Measurements from ENCODE around the gene GSG1L. TPM values are rescaled to one million over a fixed set of nuclear protein-coding genes. Genes with fewer than 3 reads are reported as not detected.

GSG1L gene
- polyA plus RNA-seq, 2 donors = 0.12 to 0.19 TPM

DNA sequence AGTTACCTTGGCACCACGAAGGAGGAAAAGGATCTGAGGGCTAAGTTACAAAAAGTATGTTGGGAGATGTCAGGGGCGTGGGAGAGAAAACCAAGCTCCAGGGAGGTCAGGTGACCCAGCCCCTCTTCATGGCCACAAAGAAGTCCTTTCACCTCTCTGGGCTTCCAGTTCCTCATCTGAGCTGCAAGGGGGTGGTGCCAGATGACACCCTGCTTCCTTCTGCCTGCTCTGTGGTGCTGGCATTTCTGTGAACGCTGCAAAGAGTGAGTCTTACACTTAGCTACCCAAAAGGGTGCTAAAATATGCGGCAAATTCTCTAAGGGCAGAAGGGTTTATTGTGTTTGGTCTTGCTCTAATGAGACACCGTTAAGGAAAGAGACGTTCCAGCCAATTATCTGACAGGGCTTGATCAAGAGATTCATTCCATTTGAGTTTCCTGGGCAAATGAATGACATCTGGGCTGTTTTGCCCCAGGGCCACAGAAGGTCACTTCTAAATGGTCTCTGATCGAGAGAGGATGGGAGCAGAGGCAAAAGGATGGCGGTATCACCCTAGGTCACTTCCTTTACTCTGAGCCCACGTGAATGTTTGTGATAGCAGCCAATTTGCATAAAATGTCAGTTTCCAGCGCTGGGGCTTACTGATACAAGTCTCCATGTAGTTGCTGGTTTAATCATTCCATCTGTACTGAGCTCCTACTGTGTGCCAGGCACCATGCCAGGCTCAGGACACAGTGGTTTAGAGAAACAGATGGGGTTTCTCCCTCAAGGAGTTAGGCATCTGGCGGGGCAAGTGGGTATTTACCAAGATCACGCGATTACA lies 303.3 kb downstream of the GSG1L start:
- Histone ChIP-seq H3K4me1 (ENCODE audit: control insufficient read depth in 2 of 2, insufficient read depth in 2 of 2, low read length in 1 of 2) (peaks cover 2 to 5% of the 10 kb centered on the region in 2 donors), H3K36me3 (ENCODE audit: control insufficient read depth in 2 of 2, insufficient read depth in 2 of 2, low read length in 1 of 2) (peaks cover 3 to 19% of the 10 kb centered on the region in 2 donors), H3K27me3 (ENCODE audit: control insufficient read depth in 1 of 2, insufficient read depth in 2 of 2, low read length in 2 of 2) (no peaks in the 10 kb centered on the region), H3K9me3 (ENCODE audit: control insufficient read depth in 2 of 2, insufficient read depth in 1 of 2, low read depth in 1 of 2, low read length in 1 of 2) (no peaks in the 10 kb centered on the region), H3K27ac (ENCODE audit: low read depth in 2 of 2, low read length in 1 of 2) (peak overlapping the region in 1 of 2 donors; percentile 89), H3K4me3 (ENCODE audit: low read depth in 1 of 2, low read length in 2 of 2) (no peak overlapping the region)
- 78 to 81% methylated on average over 13 of the region's 13 CpGs for WGBS, 2 donors

DNA sequence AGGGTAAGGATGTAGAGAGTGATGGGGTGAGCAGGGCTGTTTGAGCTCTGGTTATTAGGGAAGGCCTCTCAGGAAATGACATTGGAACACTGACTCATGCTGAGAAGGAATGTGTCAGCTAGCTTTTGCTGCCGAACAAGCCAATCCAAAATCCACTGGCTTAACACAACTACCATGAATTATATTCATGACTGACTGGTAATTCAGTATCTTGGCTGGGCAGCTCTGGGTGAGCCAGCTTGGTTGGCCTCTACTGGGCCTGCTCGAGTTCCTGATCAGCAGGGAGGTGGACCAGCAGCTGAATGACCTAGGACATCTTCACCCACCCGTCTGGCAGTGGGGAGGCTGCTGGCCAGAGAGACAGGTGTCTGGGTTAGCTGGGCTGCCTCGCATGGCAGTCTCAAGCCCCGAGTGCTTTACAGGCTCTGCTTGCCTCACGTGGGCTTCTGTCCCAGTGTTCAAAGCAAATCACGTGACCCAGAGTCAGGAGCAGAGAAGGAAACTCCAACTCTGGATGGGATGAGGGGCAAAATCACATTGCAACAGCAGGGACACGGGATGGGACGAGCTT lies 304.1 kb downstream of the GSG1L start:
- Histone ChIP-seq H3K4me3 (ENCODE audit: low read depth in 1 of 2, low read length in 2 of 2) (no peak overlapping the region), H3K27ac (ENCODE audit: low read depth in 2 of 2, low read length in 1 of 2) (peak overlapping the region; percentile 44 to 89), H3K36me3 (ENCODE audit: control insufficient read depth in 2 of 2, insufficient read depth in 2 of 2, low read length in 1 of 2) (peaks cover 3 to 21% of the 10 kb centered on the region in 2 donors), H3K4me1 (ENCODE audit: control insufficient read depth in 2 of 2, insufficient read depth in 2 of 2, low read length in 1 of 2) (peaks cover 2 to 5% of the 10 kb centered on the region in 2 donors), H3K27me3 (ENCODE audit: control insufficient read depth in 1 of 2, insufficient read depth in 2 of 2, low read length in 2 of 2) (no peaks in the 10 kb centered on the region), H3K9me3 (ENCODE audit: control insufficient read depth in 2 of 2, insufficient read depth in 1 of 2, low read depth in 1 of 2, low read length in 1 of 2) (no peaks in the 10 kb centered on the region)
- WGBS, 2 donors = 83 to 84% methylated on average over 9 of the region's 9 CpGs

DNA sequence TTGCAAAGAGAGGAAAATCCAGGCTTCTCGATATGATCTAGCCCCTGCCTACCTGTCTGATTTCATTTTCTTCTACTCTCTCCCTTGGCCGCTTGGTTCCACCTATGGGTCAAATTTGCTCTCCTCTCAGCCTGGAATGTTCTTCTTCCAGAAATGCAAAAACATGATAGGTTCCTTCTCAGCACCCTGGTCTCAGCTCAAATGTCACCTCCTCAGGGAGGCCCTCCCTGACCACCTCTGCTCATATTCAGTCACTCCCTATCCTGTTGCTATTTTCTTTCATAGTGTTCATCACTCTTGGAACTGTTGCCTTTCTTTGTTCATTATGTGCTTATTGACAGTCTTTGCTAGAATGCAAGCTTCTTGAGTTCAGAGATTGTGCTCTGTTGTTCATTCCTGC lies 305.0 kb downstream of the GSG1L start:
- Histone ChIP-seq H3K36me3 (ENCODE audit: control insufficient read depth in 2 of 2, insufficient read depth in 2 of 2, low read length in 1 of 2) (peaks cover 3 to 19% of the 10 kb centered on the region in 2 donors), H3K4me3 (ENCODE audit: low read depth in 1 of 2, low read length in 2 of 2) (no peak overlapping the region), H3K4me1 (ENCODE audit: control insufficient read depth in 2 of 2, insufficient read depth in 2 of 2, low read length in 1 of 2) (peaks cover 2 to 5% of the 10 kb centered on the region in 2 donors), H3K27me3 (ENCODE audit: control insufficient read depth in 1 of 2, insufficient read depth in 2 of 2, low read length in 2 of 2) (no peaks in the 10 kb centered on the region), H3K27ac (ENCODE audit: low read depth in 2 of 2, low read length in 1 of 2) (no peak overlapping the region), H3K9me3 (ENCODE audit: control insufficient read depth in 2 of 2, insufficient read depth in 1 of 2, low read depth in 1 of 2, low read length in 1 of 2) (no peaks in the 10 kb centered on the region)
- 97 to 99% methylated on average over 2 of the region's 2 CpGs for WGBS, 2 donors

DNA sequence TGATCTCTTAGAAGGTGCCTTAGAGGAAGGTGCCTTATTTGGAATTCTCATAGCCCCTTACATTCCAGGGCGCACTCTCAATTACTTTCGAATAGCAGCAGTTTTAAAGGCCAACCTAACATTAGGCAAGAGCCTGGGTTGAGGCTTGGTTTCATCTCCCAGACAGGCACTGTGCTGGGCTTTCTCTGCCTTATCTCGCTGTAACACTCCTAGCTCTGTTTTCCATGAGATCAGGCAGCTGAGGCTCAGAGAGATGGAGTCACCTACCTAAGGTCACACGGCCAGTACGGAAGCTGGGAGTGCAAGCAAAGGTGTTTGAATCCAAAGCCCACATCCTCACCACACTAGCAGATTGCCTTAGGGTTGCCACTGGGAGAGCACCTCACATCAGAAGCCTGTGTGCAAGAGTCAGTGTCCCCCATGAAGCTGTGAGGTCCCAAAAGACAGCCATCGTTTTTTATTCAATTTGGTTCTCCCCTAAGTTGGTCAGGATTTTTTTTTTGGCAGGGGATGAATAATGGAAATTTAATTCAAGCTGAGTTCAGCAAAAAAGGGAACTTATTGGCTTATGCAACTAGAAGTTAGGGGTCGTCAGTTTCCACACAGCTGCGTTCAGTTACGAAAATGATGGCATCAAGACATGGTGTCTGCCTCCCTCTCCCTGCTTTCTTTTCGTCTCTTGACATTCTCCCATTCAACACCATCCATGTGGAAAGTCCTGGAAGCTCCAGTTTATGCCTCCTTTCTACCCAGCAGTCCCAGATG lies 307.1 kb downstream of the GSG1L start:
- WGBS, 2 donors = 83 to 86% methylated on average over 10 of the region's 10 CpGs
- peaks cover under 1 to 9% of the 10 kb centered on the region in 2 donors for H3K36me3 ChIP-seq (ENCODE audit: control insufficient read depth in 2 of 2, insufficient read depth in 2 of 2, low read length in 1 of 2)

DNA sequence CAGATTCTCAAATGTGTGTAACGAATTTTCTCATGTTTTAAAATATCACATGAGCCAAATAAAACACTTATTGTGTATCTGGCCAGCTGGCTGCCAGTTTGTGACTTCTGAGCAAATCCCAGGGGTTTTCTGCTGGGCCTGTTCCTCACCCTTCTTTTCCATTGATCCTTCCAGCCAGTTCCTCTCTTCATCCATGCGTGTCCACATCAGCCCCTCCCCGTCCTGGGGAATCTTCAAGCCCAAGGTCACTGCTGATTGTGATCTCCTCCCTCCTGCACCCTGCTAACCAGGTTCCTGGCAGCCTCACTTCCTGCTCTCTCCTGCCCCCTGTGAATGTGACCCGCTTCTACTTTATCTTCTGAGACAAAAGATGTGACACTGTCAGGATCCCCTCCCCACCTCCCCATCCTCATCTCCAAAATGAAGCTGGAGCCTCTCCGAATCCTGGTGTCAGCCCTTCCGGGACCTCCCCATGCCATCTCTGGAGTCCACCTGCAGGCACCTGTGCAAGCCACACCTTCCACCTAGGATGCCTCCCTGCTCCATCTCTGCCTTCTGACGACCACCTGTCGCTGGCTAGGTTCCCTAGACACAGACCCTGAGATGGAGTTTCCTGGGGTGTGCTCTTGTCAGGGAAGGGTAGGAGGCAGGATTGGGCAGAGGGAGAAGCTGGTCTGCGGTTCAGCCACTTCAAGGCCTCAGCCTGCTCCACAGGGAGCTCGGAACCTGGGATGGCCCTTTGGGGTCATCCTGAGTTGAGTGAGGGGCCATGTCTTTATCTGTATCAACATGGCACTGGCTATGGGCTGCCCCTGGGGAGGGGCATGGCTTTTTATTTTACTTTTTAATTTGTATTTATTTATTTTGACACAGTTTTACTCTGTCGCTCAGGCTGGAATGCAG lies 308.5 kb downstream of the GSG1L start:
- H3K27ac ChIP-seq (ENCODE audit: low read depth in 2 of 2, low read length in 1 of 2) = no peak overlapping the region
- H3K36me3 ChIP-seq (ENCODE audit: control insufficient read depth in 2 of 2, insufficient read depth in 2 of 2, low read length in 1 of 2) = peaks cover 0 to 8% of the 10 kb centered on the region in 2 donors
- peaks cover 2 to 3% of the 10 kb centered on the region in 2 donors for H3K4me1 ChIP-seq (ENCODE audit: control insufficient read depth in 2 of 2, insufficient read depth in 2 of 2, low read length in 1 of 2)
- 82 to 83% methylated on average over 11 of the region's 11 CpGs for WGBS, 2 donors
- H3K27me3 ChIP-seq (ENCODE audit: control insufficient read depth in 1 of 2, insufficient read depth in 2 of 2, low read length in 2 of 2) = no peaks in the 10 kb centered on the region
- H3K9me3 ChIP-seq (ENCODE audit: control insufficient read depth in 2 of 2, insufficient read depth in 1 of 2, low read depth in 1 of 2, low read length in 1 of 2) = no peaks in the 10 kb centered on the region
- H3K4me3 ChIP-seq (ENCODE audit: low read depth in 1 of 2, low read length in 2 of 2) = no peak overlapping the region

More for the DNA sequence above, 307.1 kb downstream of the GSG1L start:
- H3K4me1 ChIP-seq (ENCODE audit: control insufficient read depth in 2 of 2, insufficient read depth in 2 of 2, low read length in 1 of 2) = peaks cover 2 to 5% of the 10 kb centered on the region in 2 donors
- no peak overlapping the region for H3K27ac ChIP-seq (ENCODE audit: low read depth in 2 of 2, low read length in 1 of 2)
- no peaks in the 10 kb centered on the region for H3K9me3 ChIP-seq (ENCODE audit: control insufficient read depth in 2 of 2, insufficient read depth in 1 of 2, low read depth in 1 of 2, low read length in 1 of 2)
- H3K27me3 ChIP-seq (ENCODE audit: control insufficient read depth in 1 of 2, insufficient read depth in 2 of 2, low read length in 2 of 2) = no peaks in the 10 kb centered on the region
- no peak overlapping the region for H3K4me3 ChIP-seq (ENCODE audit: low read depth in 1 of 2, low read length in 2 of 2)

DNA sequence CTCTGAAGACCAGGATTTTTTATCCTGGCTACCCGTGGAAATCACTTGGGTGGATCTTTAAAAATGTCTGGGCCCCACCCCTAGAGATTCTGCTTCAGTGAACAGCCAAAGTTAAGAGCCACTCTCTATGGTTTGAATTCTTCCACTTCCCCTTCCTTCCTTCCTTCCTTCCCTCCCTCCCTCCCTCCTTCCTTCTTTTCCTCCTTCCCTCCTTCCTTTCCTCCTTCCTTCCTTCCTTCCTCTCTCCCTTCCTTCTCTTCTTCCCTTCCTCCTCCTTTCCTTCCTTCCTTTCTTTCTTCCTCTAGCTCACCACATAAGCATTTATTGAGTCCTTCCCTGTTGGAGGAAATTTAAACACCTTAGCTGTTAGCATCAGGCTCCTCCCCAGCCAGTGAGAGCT lies 310.0 kb downstream of the GSG1L start:
- Histone ChIP-seq H3K36me3 (ENCODE audit: control insufficient read depth in 2 of 2, insufficient read depth in 2 of 2, low read length in 1 of 2) (peaks cover 0 to 14% of the 10 kb centered on the region in 2 donors), H3K9me3 (ENCODE audit: control insufficient read depth in 2 of 2, insufficient read depth in 1 of 2, low read depth in 1 of 2, low read length in 1 of 2) (no peaks in the 10 kb centered on the region)

DNA sequence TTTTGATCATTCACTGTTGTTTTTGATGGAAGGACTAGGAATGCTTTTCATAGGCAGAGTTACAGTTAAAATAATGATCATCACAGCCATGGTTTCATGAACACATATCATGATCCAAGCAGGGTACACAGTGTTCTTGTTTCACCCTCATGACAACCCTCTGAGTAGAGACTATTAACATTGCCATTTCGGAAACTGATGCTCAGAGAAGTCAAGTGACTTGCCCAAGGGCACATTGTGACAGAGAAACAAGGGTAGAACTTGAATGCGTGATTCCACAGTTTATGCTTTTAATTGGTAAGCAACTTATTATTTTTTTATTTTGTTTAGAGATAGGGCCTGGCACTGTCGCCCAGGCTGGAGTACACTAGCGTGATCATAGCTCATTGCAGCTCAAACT lies 311.3 kb downstream of the GSG1L start:
- Histone ChIP-seq H3K36me3 (ENCODE audit: control insufficient read depth in 2 of 2, insufficient read depth in 2 of 2, low read length in 1 of 2) (peaks cover 0 to 14% of the 10 kb centered on the region in 2 donors), H3K9me3 (ENCODE audit: control insufficient read depth in 2 of 2, insufficient read depth in 1 of 2, low read depth in 1 of 2, low read length in 1 of 2) (no peaks in the 10 kb centered on the region), H3K4me3 (ENCODE audit: low read depth in 1 of 2, low read length in 2 of 2) (no peak overlapping the region), H3K4me1 (ENCODE audit: control insufficient read depth in 2 of 2, insufficient read depth in 2 of 2, low read length in 1 of 2) (peaks cover 2 to 6% of the 10 kb centered on the region in 2 donors), H3K27ac (ENCODE audit: low read depth in 2 of 2, low read length in 1 of 2) (no peak overlapping the region), H3K27me3 (ENCODE audit: control insufficient read depth in 1 of 2, insufficient read depth in 2 of 2, low read length in 2 of 2) (no peaks in the 10 kb centered on the region)
- WGBS, 2 donors = 95 to 97% methylated on average over 4 of the region's 4 CpGs

More for the DNA sequence above, 310.0 kb downstream of the GSG1L start:
- Histone ChIP-seq H3K4me1 (ENCODE audit: control insufficient read depth in 2 of 2, insufficient read depth in 2 of 2, low read length in 1 of 2) (peaks cover 2 to 6% of the 10 kb centered on the region in 2 donors), H3K27ac (ENCODE audit: low read depth in 2 of 2, low read length in 1 of 2) (no peak overlapping the region), H3K4me3 (ENCODE audit: low read depth in 1 of 2, low read length in 2 of 2) (no peak overlapping the region), H3K27me3 (ENCODE audit: control insufficient read depth in 1 of 2, insufficient read depth in 2 of 2, low read length in 2 of 2) (no peaks in the 10 kb centered on the region)
- WGBS, 2 donors = 60 to 83% methylated on average over 1 of the region's 1 CpG

DNA sequence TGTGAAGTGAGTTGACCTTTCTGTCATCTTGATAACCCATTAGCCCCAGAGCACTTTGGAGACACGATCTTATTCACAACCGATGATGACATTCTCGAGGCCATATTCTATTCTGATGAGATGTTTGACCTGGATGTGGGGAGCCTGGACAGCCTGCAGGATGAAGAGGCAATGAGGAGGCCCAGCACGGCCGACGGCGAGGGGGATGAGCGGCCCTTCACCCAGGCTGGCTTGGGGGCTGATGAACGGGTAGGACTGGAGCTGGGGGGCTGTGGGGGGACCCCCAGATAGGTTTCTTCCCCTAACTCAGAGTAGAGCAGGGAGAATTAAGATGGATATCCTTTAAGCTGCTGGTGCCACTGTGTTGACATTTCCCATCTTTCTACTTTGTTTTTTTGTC lies 311.8 kb downstream of the GSG1L start:
- peaks cover 2 to 6% of the 10 kb centered on the region in 2 donors for H3K4me1 ChIP-seq (ENCODE audit: control insufficient read depth in 2 of 2, insufficient read depth in 2 of 2, low read length in 1 of 2)

More for the DNA sequence above, 311.8 kb downstream of the GSG1L start:
- H3K27me3 ChIP-seq (ENCODE audit: control insufficient read depth in 1 of 2, insufficient read depth in 2 of 2, low read length in 2 of 2) = no peaks in the 10 kb centered on the region
- WGBS, 2 donors = 94 to 95% methylated on average over 9 of the region's 9 CpGs
- peaks cover 0 to 14% of the 10 kb centered on the region in 2 donors for H3K36me3 ChIP-seq (ENCODE audit: control insufficient read depth in 2 of 2, insufficient read depth in 2 of 2, low read length in 1 of 2)
- no peak overlapping the region for H3K4me3 ChIP-seq (ENCODE audit: low read depth in 1 of 2, low read length in 2 of 2)
- no peaks in the 10 kb centered on the region for H3K9me3 ChIP-seq (ENCODE audit: control insufficient read depth in 2 of 2, insufficient read depth in 1 of 2, low read depth in 1 of 2, low read length in 1 of 2)
- H3K27ac ChIP-seq (ENCODE audit: low read depth in 2 of 2, low read length in 1 of 2) = peak overlapping the region in 1 of 2 donors; percentile 14

Data from esophagus (tissue), 2 donors.